Suprapubic skin (tissue), 4 donors: Measurements from ENCODE around the gene CBFA2T2. TPM values are rescaled to one million over a fixed set of nuclear protein-coding genes. Genes with fewer than 3 reads are reported as not detected.

Source experiments
- DNase-seq, 2 donors: peaks; one replicate each; pipeline ENCODE4 v3.0.0-alpha.2; 2019; ENCODE audit warnings: low spot score in 2 of 2
- H3K27ac ChIP-seq: fragments of 200-600 bp; sonication (generic); one replicate; pipeline ENCODE4 v1.5.1; 2019
- H3K27me3 ChIP-seq: fragments of 200-600 bp; sonication (generic); one replicate; pipeline ENCODE4 v1.5.1; 2019
- H3K36me3 ChIP-seq: fragments of 200-600 bp; sonication (generic); one replicate; pipeline ENCODE4 v1.5.1; 2019
- H3K4me1 ChIP-seq: fragments of 200-600 bp; sonication (generic); one replicate; pipeline ENCODE4 v1.5.1; 2019
- H3K4me3 ChIP-seq: fragments of 200-600 bp; sonication (generic); one replicate; pipeline ENCODE4 v1.5.1; 2019; ENCODE audit warnings: mild to moderate bottlenecking
- H3K9me3 ChIP-seq: fragments of 200-600 bp; sonication (generic); one replicate; pipeline ENCODE4 v1.5.1; 2019
- CTCF ChIP-seq, 2 donors: fragments of 200-600 bp in 1 of 2; fragments of 450-650 bp in 1 of 2; sonication (generic) in 1 of 2; IDR thresholded peaks; one replicate each; pipeline ENCODE4 v1.5.1; 2016 to 2019; ENCODE audit warnings: antibody characterized with exemption in 2 of 2, mild to moderate bottlenecking in 1 of 2, moderate library complexity in 1 of 2
- EP300 ChIP-seq: sonication (generic); formaldehyde crosslinking; IDR thresholded peaks from one replicate; pipeline ENCODE4 v1.6.1; 2017; ENCODE audit warnings: antibody characterized with exemption
- POLR2A ChIP-seq, 2 donors: fragments of 450-650 bp; IDR thresholded peaks; one replicate each; pipeline ENCODE4 v1.6.1; 2017; ENCODE audit warnings: antibody characterized with exemption in 2 of 2, mild to moderate bottlenecking in 2 of 2, moderate library complexity in 2 of 2
- POLR2AphosphoS5 ChIP-seq, 3 donors: sonication (generic); formaldehyde crosslinking; IDR thresholded peaks; one replicate each; pipeline ENCODE4 v1.6.1; 2017; ENCODE audit warnings: antibody characterized with exemption in 3 of 3
- WGBS: methylation state at CpG from one replicate; pipeline ENCODE4 v1.1.5; 2018; 5-methylcytosine and 5-hydroxymethylcytosine counted together
- total RNA-seq, 4 donors: library from RNA; depleted of rRNA; stranded (reverse); fragments of >200 nt; gene quantifications; one replicate each; pipeline ENCODE4 v1.1.0, GENCODE V29; 2016

The CBFA2T2 gene
- total RNA-seq, 4 donors from 2014 or later = 20.9 to 36.7 (median 26.1) TPM

GRCh38 chr20:33657704-33658095 is 167.8 kb downstream of the CBFA2T2 start:
- Histone ChIP-seq H3K9me3 (no peaks in the 10 kb centered on the region), H3K36me3 (peaks cover 33% of the 10 kb centered on the region), H3K27me3 (no peaks in the 10 kb centered on the region), H3K4me1 (peaks cover 28% of the 10 kb centered on the region), H3K27ac (no peak overlapping the region), H3K4me3 (no peak overlapping the region)
- no peak for DNase-seq
- WGBS = 97% methylated on average over 6 of the region's 12 CpGs
- TF ChIP-seq POLR2A (IDR thresholded peaks at IDR 0.05) = no peak
- no peak for TF ChIP-seq CTCF (IDR thresholded peaks at IDR 0.05)
- TF ChIP-seq EP300 = no peak
- no peak for TF ChIP-seq POLR2AphosphoS5 (IDR thresholded peaks at IDR 0.05)

- WGBS = 96% methylated on average over 5 of the region's 8 CpGs
- peaks cover 29% of the 10 kb centered on the region for H3K4me1 ChIP-seq
- H3K27me3 ChIP-seq = no peaks in the 10 kb centered on the region
- TF ChIP-seq CTCF (IDR thresholded peaks at IDR 0.05) (no peak), POLR2AphosphoS5 (IDR thresholded peaks at IDR 0.05) (no peak), EP300 (no peak)
- H3K9me3 ChIP-seq = no peaks in the 10 kb centered on the region
- no peak overlapping the region for H3K27ac ChIP-seq
- no peak for DNase-seq
- peaks cover 33% of the 10 kb centered on the region for H3K36me3 ChIP-seq
- no peak overlapping the region for H3K4me3 ChIP-seq
Observed at GRCh38 chr20:33658510-33658909, 168.6 kb downstream of the CBFA2T2 start.

GRCh38 chr20:33658929-33659328 is 169.0 kb downstream of the CBFA2T2 start:
- Histone ChIP-seq H3K36me3 (peaks cover 33% of the 10 kb centered on the region), H3K4me3 (no peak overlapping the region), H3K27ac (no peak overlapping the region), H3K4me1 (peaks cover 27% of the 10 kb centered on the region), H3K27me3 (no peaks in the 10 kb centered on the region), H3K9me3 (no peaks in the 10 kb centered on the region)
- WGBS = 98% methylated on average over 4 of the region's 4 CpGs
- TF ChIP-seq POLR2AphosphoS5 (IDR thresholded peaks at IDR 0.05) (no peak), CTCF (IDR thresholded peaks at IDR 0.05) (no peak), EP300 (no peak), POLR2A (IDR thresholded peaks at IDR 0.05) (no peak)
- no peak for DNase-seq

- Histone ChIP-seq H3K27ac (no peak overlapping the region), H3K4me3 (no peak overlapping the region), H3K9me3 (no peaks in the 10 kb centered on the region), H3K27me3 (no peaks in the 10 kb centered on the region), H3K4me1 (peaks cover 27% of the 10 kb centered on the region), H3K36me3 (peaks cover 33% of the 10 kb centered on the region)
- no peak for DNase-seq
- 84% methylated on average over 10 of the region's 32 CpGs for WGBS
- no peak for TF ChIP-seq EP300
- TF ChIP-seq POLR2A (IDR thresholded peaks at IDR 0.05) = no peak
- TF ChIP-seq CTCF (IDR thresholded peaks at IDR 0.05) = no peak
- TF ChIP-seq POLR2AphosphoS5 (IDR thresholded peaks at IDR 0.05) = no peak
Observed at GRCh38 chr20:33659341-33660034, 169.6 kb downstream of the CBFA2T2 start.

GRCh38 chr20:33660035-33660684 is 170.3 kb downstream of the CBFA2T2 start:
- H3K27me3 ChIP-seq = no peaks in the 10 kb centered on the region
- WGBS = 84% methylated on average over 11 of the region's 21 CpGs
- H3K36me3 ChIP-seq = peaks cover 33% of the 10 kb centered on the region
- no peak overlapping the region for H3K4me3 ChIP-seq
- TF ChIP-seq POLR2A (IDR thresholded peaks at IDR 0.05) (no peak), CTCF (IDR thresholded peaks at IDR 0.05) (no peak), POLR2AphosphoS5 (IDR thresholded peaks at IDR 0.05) (no peak), EP300 (no peak)
- H3K27ac ChIP-seq = no peak overlapping the region
- no peak for DNase-seq
- H3K9me3 ChIP-seq = no peaks in the 10 kb centered on the region
- peaks cover 24% of the 10 kb centered on the region for H3K4me1 ChIP-seq
